Measurements from ENCODE around the gene SDK2. TPM values are rescaled to one million over a fixed set of nuclear protein-coding genes. Genes with fewer than 3 reads are reported as not detected.
A peak's percentile ranks its signal among the peaks of the same experiment; 100 is the strongest.

Gene SDK2
- polyA plus RNA-seq, 2 of the 4 experiments (the other 2 are of a cell fraction), result 0.36 to 0.57 TPM

- 52% methylated on average over 11 of the region's 11 CpGs for WGBS (ENCODE audit: missing lambda C conversion rate)
- ATAC-seq (no peak), FAIRE-seq (no peak), DNase-seq (ENCODE audit: low read depth in 1 of 2, low spot score in 1 of 2) (no peak)
- ChIA-PET POLR2A (no interaction called here), CTCF (interaction anchor here (1.4 to 3.4 kb wide), 4 partner anchors 11 to 537 kb away, joined by 3 to 12 read pairs (median 7); no protein-coding TSS in a partner anchor)
- Histone ChIP-seq H3K4me2 (no peak overlapping the region), H3K9me3 (no peaks in the 10 kb centered on the region), H3K27ac (no peak overlapping the region), H3K4me1 (peaks cover 4% of the 10 kb centered on the region; the same call in 1 of the 3 replicates), H3K4me3 (no peak overlapping the region)
- no peak for TF ChIP-seq GATA3 (IDR thresholded peaks at IDR 0.05; ENCODE audit: borderline replicate concordance)
- TF ChIP-seq MAFK (IDR thresholded peaks at IDR 0.05; ENCODE audit: partially characterized antibody), result no peak
- no peak for TF ChIP-seq JUN (IDR thresholded peaks at IDR 0.05)
- no peak for TF ChIP-seq CBX8 (IDR thresholded peaks at IDR 0.05)
- TF ChIP-seq HOXB5 (CRISPR knock-in tag; IDR thresholded peaks at IDR 0.05), result no peak
- no peak for TF ChIP-seq NR3C1 (IDR thresholded peaks at IDR 0.05)
- TF ChIP-seq SMC3 (IDR thresholded peaks at IDR 0.05), result no peak
- TF ChIP-seq KDM5A (IDR thresholded peaks at IDR 0.05), result no peak
Measured at GRCh38 chr17:73639322-73639721, 4.9 kb downstream of the SDK2 start.

- no peak for DNase-seq (ENCODE audit: low read depth in 1 of 2, low spot score in 1 of 2)
- no peak for ATAC-seq
- Histone ChIP-seq H3K4me3 (no peak overlapping the region), H3K9me3 (no peaks in the 10 kb centered on the region), H3K4me2 (no peak overlapping the region), H3K4me1 (no peaks in the 10 kb centered on the region), H3K27ac (no peak overlapping the region)
- ChIA-PET POLR2A (no interaction called here), CTCF (interaction anchor here (1.2 to 3.4 kb wide), 4 partner anchors 14 to 538 kb away, joined by 3 to 12 read pairs (median 7); no protein-coding TSS in a partner anchor)
- TF ChIP-seq PHF8 (IDR thresholded peaks at IDR 0.05; ENCODE audit: borderline replicate concordance, low read depth), result no peak
- WGBS (ENCODE audit: missing lambda C conversion rate), result 76% methylated on average over 3 of the region's 3 CpGs
- FAIRE-seq, result no peak
Measured at GRCh38 chr17:73638556-73638955, 5.7 kb downstream of the SDK2 start.

GRCh38 chr17:73637866-73638265 is 6.4 kb downstream of the SDK2 start:
- H3K4me3 ChIP-seq, result no peak overlapping the region
- DNase-seq (ENCODE audit: low read depth in 1 of 2, low spot score in 1 of 2), result no peak
- FAIRE-seq, result no peak
- H3K4me2 ChIP-seq, result no peak overlapping the region
- H3K9me3 ChIP-seq, result no peaks in the 10 kb centered on the region
- WGBS (ENCODE audit: missing lambda C conversion rate), result 70% methylated on average over 7 of the region's 8 CpGs
- CTCF ChIA-PET, result interaction anchor here (0.6 to 2.1 kb wide), 5 partner anchors 69 to 562 kb away, joined by 3 to 9 read pairs (median 3); no protein-coding TSS in a partner anchor
- no peaks in the 10 kb centered on the region for H3K4me1 ChIP-seq
- ATAC-seq, result no peak
- POLR2A ChIA-PET, result no interaction called here
- H3K27ac ChIP-seq, result no peak overlapping the region
- TF ChIP-seq POLR2A (IDR thresholded peaks at IDR 0.05; ENCODE audit: low read length), result no peak
- TF ChIP-seq ESRRA (IDR thresholded peaks at IDR 0.05; ENCODE audit: borderline replicate concordance, low read length), result no peak

GRCh38 chr17:73635101-73635817 is 9.0 kb downstream of the SDK2 start:
- 73% methylated on average over 12 of the region's 12 CpGs for WGBS (ENCODE audit: missing lambda C conversion rate)
- DNase-seq (ENCODE audit: low read depth in 1 of 2, low spot score in 1 of 2) (no peak), ATAC-seq (no peak), FAIRE-seq (no peak)
- POLR2A ChIA-PET, result no interaction called here
- Histone ChIP-seq H3K4me3 (no peak overlapping the region), H3K27ac (no peak overlapping the region), H3K4me2 (no peak overlapping the region), H3K9me3 (no peaks in the 10 kb centered on the region), H3K4me1 (no peaks in the 10 kb centered on the region)
- peak; percentile 17 for TF ChIP-seq MAFK (IDR thresholded peaks at IDR 0.05; ENCODE audit: partially characterized antibody)
- no peak for TF ChIP-seq FOSB (CRISPR knock-in tag; IDR thresholded peaks at IDR 0.05)
- CTCF ChIA-PET, result interaction anchor here (1.1 to 3.9 kb wide), 6 partner anchors 8 to 898 kb away, joined by 3 to 27 read pairs (median 6); partner anchors contain the start of gene SDK2

GRCh38 chr17:73634629-73635028 is 9.6 kb downstream of the SDK2 start:
- no peak overlapping the region for H3K4me3 ChIP-seq
- no peak overlapping the region for H3K27ac ChIP-seq
- no peak overlapping the region for H3K4me2 ChIP-seq
- TF ChIP-seq HDAC2 (IDR thresholded peaks at IDR 0.05) (no peak), RAD21 (conservative IDR thresholded peaks at IDR 0.05 in 1 of 2, IDR thresholded peaks at IDR 0.05 in 1 of 2) (no peak)
- no peaks in the 10 kb centered on the region for H3K9me3 ChIP-seq
- no peaks in the 10 kb centered on the region for H3K4me1 ChIP-seq
- POLR2A ChIA-PET, result no interaction called here
- ATAC-seq, result no peak
- no peak for DNase-seq (ENCODE audit: low read depth in 1 of 2, low spot score in 1 of 2)
- FAIRE-seq, result no peak
- WGBS (ENCODE audit: missing lambda C conversion rate), result 45% methylated on average over 5 of the region's 5 CpGs
- CTCF ChIA-PET, result interaction anchor here (0.7 to 3.9 kb wide), 8 partner anchors 9 to 899 kb away, joined by 3 to 27 read pairs (median 6); partner anchors contain the start of gene SDK2

GRCh38 chr17:73633736-73634135 is 10.5 kb downstream of the SDK2 start:
- ATAC-seq (no peak), DNase-seq (ENCODE audit: low read depth in 1 of 2, low spot score in 1 of 2) (no peak), FAIRE-seq (no peak)
- Histone ChIP-seq H3K27ac (no peak overlapping the region), H3K4me1 (no peaks in the 10 kb centered on the region), H3K9me3 (no peaks in the 10 kb centered on the region), H3K4me3 (no peak overlapping the region), H3K4me2 (no peak overlapping the region)
- TF ChIP-seq KDM1A (IDR thresholded peaks at IDR 0.05; ENCODE audit: low read depth), result no peak
- no peak for TF ChIP-seq JUN (IDR thresholded peaks at IDR 0.05)
- TF ChIP-seq SREBF2 (IDR thresholded peaks at IDR 0.05), result no peak
- ChIA-PET CTCF (interaction anchor here (0.7 to 3.9 kb wide), 7 partner anchors 10 to 566 kb away, joined by 3 to 27 read pairs (median 6); partner anchors contain the start of gene SDK2), POLR2A (no interaction called here)
- WGBS (ENCODE audit: missing lambda C conversion rate), result 71% methylated on average over 8 of the region's 8 CpGs

Data from A549 (cell line).